HEK293 (cell line): ENCODE results near the gene FBXW5.
A peak's percentile ranks its signal among the peaks of the same experiment; 100 is the strongest.

Source experiments
- BCL6B ChIP-seq: fragments of 450-650 bp; formaldehyde crosslinking; IDR thresholded peaks from 2 replicates; pipeline ENCODE4 v1.5.1; 2017; ENCODE audit warnings: missing biosample characterization, missing genetic modification characterization
- EGR2 ChIP-seq: fragments of 450-650 bp; formaldehyde crosslinking; IDR thresholded peaks from 2 replicates; pipeline ENCODE4 v1.5.1; 2016; ENCODE audit warnings: low read depth, missing biosample characterization, missing genetic modification characterization
- FEZF1 ChIP-seq: fragments of 450-650 bp; formaldehyde crosslinking; IDR thresholded peaks from 2 replicates; pipeline ENCODE4 v1.5.1; 2016; ENCODE audit warnings: missing biosample characterization, missing genetic modification characterization
- HOXD13 ChIP-seq: sonication (generic); formaldehyde crosslinking; IDR thresholded peaks from 2 replicates; pipeline ENCODE4 v1.8.0; 2022; ENCODE audit warnings: missing genetic modification reagents, borderline replicate concordance
- KLF10 ChIP-seq: fragments of 450-650 bp; IDR thresholded peaks from 2 replicates; pipeline ENCODE4 v1.5.1; 2018; ENCODE audit warnings: missing biosample characterization, mild to moderate bottlenecking, missing genetic modification characterization
- KLF7 ChIP-seq: fragments of 450-650 bp; formaldehyde crosslinking; IDR thresholded peaks from 2 replicates; pipeline ENCODE4 v1.5.1; 2016; ENCODE audit warnings: missing biosample characterization, missing genetic modification characterization, borderline replicate concordance
- PBX3 ChIP-seq: sonication (generic); formaldehyde crosslinking; IDR thresholded peaks from 2 replicates; pipeline ENCODE4 v1.8.1; 2022; ENCODE audit warnings: mild to moderate bottlenecking, moderate library complexity, missing genetic modification reagents
- PRDM10 ChIP-seq: fragments of 450-650 bp; formaldehyde crosslinking; IDR thresholded peaks from 2 replicates; pipeline ENCODE4 v1.5.1; 2016; ENCODE audit warnings: missing biosample characterization, missing genetic modification characterization
- REPIN1 ChIP-seq: fragments of 450-650 bp; formaldehyde crosslinking; IDR thresholded peaks from 2 replicates; pipeline ENCODE4 v1.5.1; 2017; ENCODE audit warnings: missing biosample characterization, missing genetic modification characterization, low read depth
- SP2 ChIP-seq: fragments of 450-650 bp; formaldehyde crosslinking; IDR thresholded peaks from 2 replicates; pipeline ENCODE4 v1.5.1; 2016; ENCODE audit warnings: missing biosample characterization, missing genetic modification characterization
- TSHZ1 ChIP-seq: fragments of 450-650 bp; formaldehyde crosslinking; IDR thresholded peaks from 2 replicates; pipeline ENCODE4 v1.5.1; 2016; ENCODE audit warnings: missing biosample characterization, missing genetic modification characterization, borderline replicate concordance
- WT1 ChIP-seq: fragments of 450-650 bp; formaldehyde crosslinking; IDR thresholded peaks from 2 replicates; pipeline ENCODE4 v1.5.1; 2016; ENCODE audit warnings: missing biosample characterization, missing genetic modification characterization
- ZNF184 ChIP-seq: fragments of 450-650 bp; IDR thresholded peaks from 2 replicates; pipeline ENCODE4 v1.5.1; 2018; ENCODE audit warnings: missing biosample characterization, mild to moderate bottlenecking, missing genetic modification characterization
- ZNF26 ChIP-seq: fragments of 450-650 bp; formaldehyde crosslinking; IDR thresholded peaks from 2 replicates; pipeline ENCODE4 v1.5.1; 2016; ENCODE audit warnings: missing biosample characterization, missing genetic modification characterization
- ZNF311 ChIP-seq: fragments of 450-650 bp; formaldehyde crosslinking; IDR thresholded peaks from 2 replicates; pipeline ENCODE4 v1.5.1; 2017; ENCODE audit warnings: missing biosample characterization, missing genetic modification characterization, borderline replicate concordance
- ZNF335 ChIP-seq: fragments of 450-650 bp; formaldehyde crosslinking; conservative IDR thresholded peaks from 2 replicates; pipeline ENCODE4 v1.5.1; 2016; ENCODE audit warnings: missing biosample characterization, missing genetic modification characterization
- ZNF394 ChIP-seq: fragments of 450-650 bp; formaldehyde crosslinking; IDR thresholded peaks from 2 replicates; pipeline ENCODE4 v1.5.1; 2016; ENCODE audit warnings: missing biosample characterization, missing genetic modification characterization, mild to moderate bottlenecking, moderate library complexity, borderline replicate concordance
- ZNF514 ChIP-seq: fragments of 450-650 bp; formaldehyde crosslinking; IDR thresholded peaks from 2 replicates; pipeline ENCODE4 v1.5.1; 2016; ENCODE audit warnings: missing biosample characterization, missing genetic modification characterization
- ZNF561 ChIP-seq: fragments of 450-650 bp; IDR thresholded peaks from 2 replicates; pipeline ENCODE4 v1.5.1; 2018; ENCODE audit warnings: missing biosample characterization, missing genetic modification characterization, borderline replicate concordance
- ZNF585B ChIP-seq: fragments of 450-650 bp; formaldehyde crosslinking; IDR thresholded peaks from 2 replicates; pipeline ENCODE4 v1.5.1; 2016; ENCODE audit warnings: missing biosample characterization, missing genetic modification characterization
- ZNF621 ChIP-seq: fragments of 450-650 bp; formaldehyde crosslinking; IDR thresholded peaks from 2 replicates; pipeline ENCODE4 v1.5.1; 2017; ENCODE audit warnings: missing biosample characterization, missing genetic modification characterization
- ZNF629 ChIP-seq: fragments of 450-650 bp; formaldehyde crosslinking; IDR thresholded peaks from 2 replicates; pipeline ENCODE4 v1.5.1; 2017; ENCODE audit warnings: missing biosample characterization, missing genetic modification characterization
- ZNF645 ChIP-seq: fragments of 450-650 bp; formaldehyde crosslinking; IDR thresholded peaks from 2 replicates; pipeline ENCODE4; 2016; ENCODE audit warnings: missing biosample characterization, missing genetic modification characterization
- ZNF670 ChIP-seq: fragments of 450-650 bp; formaldehyde crosslinking; IDR thresholded peaks from 2 replicates; pipeline ENCODE4 v1.5.1; 2016; ENCODE audit warnings: missing biosample characterization, missing genetic modification characterization, low read depth
- ZNF785 ChIP-seq: fragments of 450-650 bp; formaldehyde crosslinking; IDR thresholded peaks from 2 replicates; pipeline ENCODE4 v1.5.1; 2016; ENCODE audit warnings: missing biosample characterization, missing genetic modification characterization
- ZNF843 ChIP-seq: fragments of 450-650 bp; formaldehyde crosslinking; IDR thresholded peaks from 2 replicates; pipeline ENCODE4 v1.5.1; 2016; ENCODE audit warnings: missing biosample characterization, missing genetic modification characterization
- ZSCAN23 ChIP-seq: fragments of 450-650 bp; formaldehyde crosslinking; IDR thresholded peaks from 2 replicates; pipeline ENCODE4 v1.5.1; 2016; ENCODE audit warnings: missing biosample characterization, missing genetic modification characterization

FBXW5 gene

GRCh38 chr9:136949817-136950655, 5.5 kb upstream of the FBXW5 start (continued):
- TF ChIP-seq REPIN1 (tag by site-specific recombination) (no peak), ZNF843 (peak; percentile 24; the same call in 1 of the 2 replicates), ZNF785 (no peak), KLF10 (tag by site-specific recombination) (peak; percentile 44; the same call in 1 of the 2 replicates), ZNF585B (tag by site-specific recombination) (no peak), ZNF561 (tag by site-specific recombination) (peak; percentile 76; the same call in 1 of the 2 replicates), ZNF670 (tag by site-specific recombination) (no peak), TSHZ1 (tag by site-specific recombination) (no peak), ZNF621 (no peak), BCL6B (tag by site-specific recombination) (no peak), WT1 (tag by site-specific recombination) (peak; percentile 22; the same call in 1 of the 2 replicates), ZNF26 (tag by site-specific recombination) (no peak), ZNF311 (tag by site-specific recombination) (no peak), EGR2 (tag by site-specific recombination) (peak; percentile 24), ZNF629 (tag by site-specific recombination) (no peak), ZNF645 (tag by site-specific recombination) (no peak), KLF7 (tag by site-specific recombination) (no peak; the same call in 1 of the 2 replicates), ZNF335 (tag by site-specific recombination) (peak; percentile 58; the same call in 1 of the 2 replicates), ZNF394 (peak; percentile 67; the same call in 1 of the 2 replicates), PRDM10 (tag by site-specific recombination) (peak; percentile 86), FEZF1 (tag by site-specific recombination) (0 out of 2 replicates have a peak, but pooled peaks have one; percentile 12), PBX3 (peak; percentile 13; the same call in 1 of the 2 replicates), SP2 (tag by site-specific recombination) (peak; percentile 85), ZSCAN23 (tag by site-specific recombination) (no peak), HOXD13 (CRISPR knock-in tag) (no peak), ZNF184 (tag by site-specific recombination) (no peak), ZNF514 (no peak)
